Measurements from ENCODE around the gene SRL.

Gene SRL

DNA sequence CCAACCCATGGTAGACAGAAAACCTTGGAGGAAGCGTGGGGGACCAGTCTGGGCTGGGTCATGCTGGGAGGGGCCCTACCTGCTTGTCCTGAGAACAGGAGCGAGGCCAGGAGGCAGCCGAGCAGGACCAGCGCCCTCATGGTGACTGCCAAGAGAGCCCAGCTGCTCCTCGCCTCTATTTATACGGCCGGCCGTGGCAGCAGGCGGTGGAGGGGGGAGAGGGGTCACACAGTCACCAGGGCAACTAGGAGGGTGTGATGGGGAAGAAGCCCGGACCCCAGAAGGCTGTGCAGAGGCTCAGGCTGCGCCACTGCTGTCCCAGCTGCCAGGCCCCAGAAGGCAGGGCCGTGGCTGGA lies at the start of gene SRL:
Gene SRL (minus strand): TSS at position 153 of the 356 bp plus-strand sequence. CDS start 13 bp downstream, at position 140.
- no peak for DNase-seq

DNA sequence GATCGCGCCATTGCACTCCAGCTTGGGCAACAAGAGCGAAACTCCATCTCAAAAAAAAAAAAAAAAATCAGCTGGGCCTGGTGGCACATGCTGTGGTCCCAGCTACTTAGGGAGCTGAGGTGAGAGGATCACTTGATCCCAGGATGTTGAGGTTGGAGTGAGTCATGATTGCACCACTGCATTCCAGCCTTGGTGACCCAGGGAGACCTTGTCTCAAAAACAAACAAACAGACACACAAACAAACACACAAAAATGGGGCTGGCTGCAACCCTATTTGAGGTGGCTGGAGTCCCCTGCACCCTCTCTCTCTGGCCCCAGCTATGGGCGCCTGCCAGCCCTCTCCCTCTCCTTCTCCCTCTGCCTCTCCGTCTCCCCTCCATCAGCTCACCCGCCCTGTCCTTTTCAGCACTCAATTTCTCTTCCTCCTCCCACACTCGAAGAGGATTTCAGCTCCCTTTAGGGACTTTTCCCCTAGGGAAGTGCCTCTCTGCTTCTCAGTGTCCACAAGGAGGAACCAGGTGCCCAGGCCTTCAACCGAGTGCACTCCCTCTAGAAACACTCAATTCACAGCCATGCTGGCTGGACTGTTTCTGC lies 48.5 kb upstream of the SRL start:
- DNase-seq, result no peak

GRCh38 chr16:4288148-4288921 lies 46.5 kb upstream of the SRL start:
- DNase-seq, result peak; percentile 91

DNA sequence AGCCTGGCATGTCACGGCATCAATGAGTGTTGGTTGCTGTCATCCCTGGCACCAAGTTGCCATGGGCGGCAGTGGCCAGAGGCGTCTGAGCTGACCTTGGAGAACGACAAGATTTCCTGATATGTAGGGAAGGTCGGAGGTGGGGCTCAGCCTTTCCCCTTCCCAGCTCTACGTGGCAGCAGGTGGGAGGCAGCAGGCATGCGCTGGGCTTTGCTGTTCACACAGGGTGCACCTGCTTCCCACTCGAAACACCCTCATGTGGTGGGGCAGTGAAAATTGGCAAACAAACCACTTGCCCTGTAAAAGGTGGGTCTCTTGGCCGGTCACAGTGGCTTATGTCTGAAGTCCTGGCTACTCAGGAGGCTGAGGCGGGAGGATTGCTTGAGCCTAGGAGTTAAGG lies 43.3 kb upstream of the SRL start:
- DNase-seq, result no peak

DNA sequence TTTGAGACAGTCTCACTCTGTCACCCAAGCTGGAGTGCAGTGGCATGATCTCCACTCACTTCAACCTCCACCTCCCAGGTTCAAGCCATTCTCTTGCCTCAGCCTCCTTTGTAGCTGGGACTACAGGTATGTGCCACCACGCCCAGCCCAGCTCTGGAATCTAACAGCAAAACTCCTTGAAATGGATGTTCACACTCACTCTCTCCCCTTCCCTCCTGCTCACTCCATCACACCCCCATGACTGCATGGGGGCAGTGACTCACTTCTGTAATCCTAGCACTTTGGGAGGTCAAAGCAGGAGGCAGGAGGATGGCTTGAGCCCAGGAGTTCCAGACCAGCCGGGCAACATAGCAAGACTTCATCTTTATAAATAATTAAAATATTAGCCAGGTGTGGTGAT lies 42.1 kb upstream of the SRL start:
- DNase-seq, result no peak

DNA sequence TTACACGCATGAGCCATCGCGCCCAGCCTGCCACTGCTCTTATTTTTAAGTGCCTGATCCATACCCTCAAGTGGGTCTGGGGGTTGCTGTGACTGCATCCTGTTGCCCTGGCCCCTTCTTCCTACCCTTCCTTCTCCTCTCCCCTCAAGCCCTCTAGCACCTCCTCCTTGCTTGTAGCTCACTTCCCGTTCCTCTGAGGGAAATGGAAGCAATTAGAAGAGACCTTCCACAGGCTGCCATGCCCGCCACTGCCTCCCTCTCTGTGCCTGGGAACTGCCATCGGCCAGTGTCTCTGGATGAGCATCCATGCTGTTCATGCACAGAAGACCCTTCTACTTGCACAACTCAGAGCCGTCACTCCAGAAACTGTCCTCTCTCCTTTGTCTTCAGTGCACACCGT lies 41.6 kb upstream of the SRL start:
- no peak for DNase-seq

DNA sequence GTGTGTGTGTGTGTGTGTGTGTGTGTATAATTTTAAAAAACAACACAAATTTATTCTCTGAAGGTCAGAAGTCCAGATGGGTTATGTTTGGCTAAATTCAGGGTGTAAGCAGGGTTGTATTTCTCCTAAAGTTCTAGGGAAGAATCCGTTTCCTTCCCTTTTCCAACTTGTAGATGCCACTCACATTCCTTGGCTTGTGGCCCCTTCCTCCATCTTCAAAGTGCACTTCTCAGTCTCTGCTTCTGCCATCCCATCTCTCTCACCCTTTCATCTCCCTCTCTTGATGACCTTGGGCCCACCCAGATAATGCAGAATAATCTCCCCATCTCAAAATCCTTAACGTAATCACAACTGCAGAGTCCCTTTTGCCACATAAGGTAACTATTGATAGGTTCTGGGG lies 38.7 kb upstream of the SRL start:
- DNase-seq, result no peak

DNA sequence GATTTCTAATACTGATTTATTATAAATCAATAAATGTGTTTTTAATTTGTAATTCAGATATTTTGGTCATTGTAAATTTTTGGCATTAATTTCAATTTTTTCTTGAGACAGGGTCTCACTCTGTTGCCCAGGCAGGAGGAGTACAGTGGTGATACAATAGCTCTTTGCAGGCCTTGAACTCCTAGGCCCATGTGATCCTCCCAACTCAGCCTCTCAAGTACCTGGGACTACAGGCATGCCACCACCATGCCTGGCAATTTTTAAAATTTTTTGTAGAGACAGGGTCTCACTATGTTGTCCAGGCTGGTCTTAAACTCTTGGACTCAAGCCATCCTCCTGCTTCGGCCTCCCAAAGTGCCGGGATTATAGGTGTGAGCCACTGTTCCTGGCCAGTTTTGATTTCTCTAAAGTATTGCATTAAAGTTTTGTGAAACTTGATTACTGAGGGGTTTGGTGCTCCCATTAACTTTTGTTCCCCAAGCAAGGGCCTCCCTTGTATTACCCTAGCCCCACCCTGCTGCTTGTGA lies 36.2 kb upstream of the SRL start:
- DNase-seq, result no peak

GRCh38 chr16:4275861-4276260 lies 34.0 kb upstream of the SRL start:
- DNase-seq, result no peak

GRCh38 chr16:4273858-4274311 lies 32.0 kb upstream of the SRL start:
- peak; percentile 73 for DNase-seq

DNA sequence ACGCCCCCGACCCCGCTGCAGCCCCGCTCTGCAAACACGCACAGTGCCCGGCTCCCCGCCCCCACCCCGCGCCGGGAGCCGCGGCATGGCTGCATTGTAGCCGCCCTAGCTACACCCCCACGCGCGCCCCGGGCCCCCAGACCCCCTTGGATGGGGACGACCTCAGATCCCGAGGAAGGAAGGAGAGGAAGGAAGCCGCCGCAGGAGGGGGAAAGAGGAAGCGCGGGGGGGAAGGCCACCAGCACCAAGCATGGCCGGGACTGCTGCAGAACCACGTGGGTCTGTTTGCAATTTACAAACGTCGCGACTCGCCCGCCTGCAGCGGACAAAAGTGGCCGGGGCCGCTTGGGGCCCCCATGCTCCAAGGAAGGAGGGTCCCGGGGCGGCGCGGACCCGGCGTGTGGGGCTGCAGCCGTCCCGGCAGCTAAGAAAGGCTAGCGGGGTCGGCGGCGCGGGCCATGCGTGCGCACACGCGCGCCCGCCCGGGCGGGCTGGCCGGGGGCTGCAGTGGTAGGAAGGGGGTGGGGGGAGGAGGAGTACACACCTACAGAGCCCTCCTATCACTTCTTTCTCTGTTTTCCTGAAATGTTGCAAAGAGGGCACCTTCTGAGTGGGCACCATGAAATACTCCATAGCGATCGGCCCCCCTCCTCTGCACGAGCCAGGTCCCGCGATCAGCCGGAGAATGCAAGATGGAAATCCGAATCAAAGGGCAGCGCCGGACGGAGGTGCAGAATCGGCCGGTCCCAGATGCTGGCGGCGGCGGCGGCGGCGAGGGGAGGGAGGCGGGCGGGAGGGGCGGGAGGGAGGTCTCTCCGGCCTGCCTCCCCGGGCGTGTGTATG lies 30.5 kb upstream of the SRL start:
- DNase-seq, result no peak

- DNase-seq, result peak; percentile 92
Observed at GRCh38 chr16:4271176-4272113, 29.6 kb upstream of the SRL start.

DNA sequence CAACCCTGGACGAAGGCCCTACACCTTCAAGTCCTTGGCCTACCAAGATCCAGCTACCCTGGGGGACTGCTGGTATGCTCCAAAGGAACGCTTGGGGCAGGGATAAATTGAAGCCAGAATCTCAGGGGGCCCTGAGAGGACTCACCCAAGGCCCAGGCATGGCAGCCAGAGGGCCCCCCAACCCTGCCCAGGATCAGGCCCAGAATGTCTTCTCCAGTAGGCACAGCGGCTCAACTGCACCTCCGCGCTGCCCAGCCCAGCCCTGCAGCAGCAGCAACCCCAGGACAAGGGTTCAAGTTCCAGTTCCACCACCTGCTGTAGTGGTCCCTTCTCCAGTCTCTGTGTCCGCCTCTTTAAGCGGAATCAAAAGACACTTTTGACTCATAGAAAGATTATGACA lies 28.7 kb upstream of the SRL start:
- no peak for DNase-seq

DNA sequence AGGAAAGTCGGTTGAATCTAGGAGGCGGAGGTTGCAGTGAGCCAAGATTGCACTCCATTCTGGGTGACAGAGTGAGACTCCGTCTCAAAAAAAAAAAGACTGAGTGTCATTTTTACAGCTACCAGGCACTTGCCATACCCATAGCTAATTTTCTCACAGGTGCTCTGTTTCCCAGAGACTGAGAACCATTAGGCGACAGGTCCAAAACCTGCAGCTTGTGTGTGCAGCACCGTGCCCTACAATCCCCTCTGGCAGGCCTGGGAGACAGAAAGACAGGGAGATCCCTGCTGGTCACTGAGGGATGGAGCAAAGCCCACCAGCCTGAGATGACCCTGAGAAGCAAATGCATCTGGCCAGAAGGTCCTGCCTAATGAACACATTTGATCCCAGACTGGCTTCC lies 28.2 kb upstream of the SRL start:
- no peak for DNase-seq

GRCh38 chr16:4266372-4266771 lies 24.5 kb upstream of the SRL start:
- DNase-seq, result no peak

DNA sequence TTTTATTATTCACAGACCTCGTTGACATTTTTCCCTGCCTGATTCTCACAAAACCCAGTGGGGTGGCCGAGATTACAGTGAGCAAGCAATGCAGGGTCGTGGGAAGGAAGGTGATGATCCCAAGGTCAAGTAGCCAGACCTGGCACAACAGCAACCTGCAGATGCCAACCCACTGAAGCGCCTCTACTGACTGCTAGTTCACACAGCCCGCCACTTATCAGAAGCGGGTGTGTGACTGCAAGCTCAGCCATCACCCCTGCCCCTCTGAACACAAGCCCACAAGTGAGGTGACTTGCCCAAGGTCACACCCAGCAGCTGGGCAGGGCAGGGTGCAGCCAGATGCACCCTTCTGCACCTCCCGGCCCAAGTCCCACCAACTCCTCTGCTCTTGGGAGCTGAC lies 23.8 kb upstream of the SRL start:
- no peak for DNase-seq

DNA sequence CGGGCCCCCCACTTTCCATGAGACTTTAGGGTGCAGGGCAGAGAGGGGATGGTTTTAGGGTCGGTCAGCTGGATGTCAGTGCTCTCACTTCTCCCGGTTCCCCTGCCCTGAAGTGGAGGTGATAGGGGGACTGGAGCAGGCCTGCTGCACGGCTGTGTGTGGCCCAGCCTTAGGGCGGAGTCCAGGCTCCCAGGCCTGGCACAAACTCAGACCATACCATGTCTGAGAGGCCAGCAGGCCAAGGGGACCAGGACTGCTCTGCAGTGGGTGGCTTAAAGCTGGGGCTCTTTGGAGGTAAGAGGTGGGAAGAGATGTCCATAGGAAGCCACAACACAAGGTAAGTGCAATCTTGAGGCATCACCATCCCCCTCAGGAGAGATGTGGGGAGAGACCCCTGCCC lies 22.7 kb upstream of the SRL start:
- no peak for DNase-seq

DNA sequence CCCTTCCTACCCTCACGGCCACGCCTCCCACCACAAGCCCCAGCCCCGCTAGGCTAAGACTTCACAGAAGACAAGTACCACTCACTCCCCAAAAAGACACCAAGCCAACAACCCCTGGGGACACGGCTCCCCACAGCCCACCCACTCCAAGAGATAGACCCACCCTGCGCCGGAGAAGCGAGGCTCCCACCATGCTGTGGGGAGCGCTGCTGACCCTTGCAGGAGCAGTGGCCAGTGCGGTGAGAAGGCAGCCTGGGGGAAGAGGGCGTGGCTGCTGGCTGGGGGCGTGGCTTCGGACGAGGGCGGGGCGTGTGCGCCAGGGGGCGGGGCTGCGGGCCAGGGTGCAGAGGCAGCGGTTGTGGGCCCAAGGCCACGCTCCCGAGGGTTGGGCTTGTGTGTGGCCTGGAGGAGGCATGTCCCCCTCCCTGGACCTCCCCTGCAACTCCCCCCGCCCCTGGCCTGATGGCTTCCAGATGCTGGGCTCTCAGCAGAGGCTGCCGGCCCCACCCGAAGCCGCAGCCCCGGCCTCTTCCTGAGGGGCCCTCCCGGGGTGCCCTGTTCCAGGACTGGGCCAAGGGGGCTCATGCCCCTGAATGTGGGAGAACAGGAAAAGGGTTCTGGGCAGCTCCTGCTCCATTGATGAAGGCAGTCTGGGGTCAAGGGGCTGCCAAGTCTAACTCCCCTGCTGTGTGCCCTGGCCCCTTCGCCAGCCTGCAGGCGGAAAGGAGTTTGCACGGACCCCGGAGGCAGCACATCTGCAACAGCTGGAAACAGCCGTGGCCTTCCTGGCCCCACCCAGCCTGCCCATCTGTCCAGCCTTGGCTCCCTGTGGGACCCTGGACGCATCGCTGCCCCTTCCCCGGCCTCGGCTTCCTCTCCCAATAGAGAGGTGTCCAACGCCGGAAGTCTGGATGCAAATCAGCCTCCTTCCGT lies 21.9 kb upstream of the SRL start:
- peak; percentile 50 for DNase-seq

DNA sequence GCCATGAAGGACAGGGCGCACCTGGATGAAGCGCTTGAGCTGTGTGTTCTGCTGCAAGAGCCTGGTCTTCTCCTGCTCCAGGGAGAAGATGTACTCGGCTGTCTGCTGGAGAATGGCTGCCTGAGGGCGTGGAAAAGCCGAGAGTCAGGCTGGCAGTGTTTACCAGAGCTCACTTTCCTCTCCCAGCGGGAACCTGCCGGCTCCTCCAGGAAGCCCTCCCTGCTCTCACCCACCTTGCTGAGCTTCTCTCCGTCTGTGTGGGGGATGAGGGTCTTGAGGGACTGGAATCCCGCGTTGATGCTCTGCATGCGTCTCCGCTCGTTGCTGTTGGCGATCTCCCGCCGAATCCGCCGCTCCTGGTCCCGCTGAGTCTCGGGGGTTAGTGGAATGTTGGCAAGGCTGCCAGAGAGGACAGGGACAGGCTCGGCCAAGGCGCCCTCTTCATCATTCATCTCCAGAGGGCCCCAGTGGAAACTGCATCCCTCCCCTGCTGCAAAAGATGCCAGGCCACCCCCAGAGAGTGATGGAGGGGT lies 20.5 kb upstream of the SRL start:
- no peak for DNase-seq

GRCh38 chr16:4261557-4262172 lies 19.8 kb upstream of the SRL start:
- peak; percentile 73 for DNase-seq

GRCh38 chr16:4260360-4260759 lies 18.5 kb upstream of the SRL start:
- DNase-seq, result no peak
